Immature natural killer cell (primary cell): ENCODE results near the gene ADK. TPM values are rescaled to one million over a fixed set of nuclear protein-coding genes. Genes with fewer than 3 reads are reported as not detected.

Source experiments
- DNase-seq, 3 donors: peaks; one replicate each; pipeline ENCODE4 v3.0.0; 2022; ENCODE audit warnings: mixed read lengths in 1 of 3
- H3K27ac Mint-ChIP-seq, 6 donors: one replicate each; pipeline ENCODE4 v1.8.0; 2020; ENCODE audit warnings: mixed read lengths in 6 of 6, mild to moderate bottlenecking in 5 of 6, inconsistent platforms in 4 of 6, moderate library complexity in 3 of 6
- H3K27me3 Mint-ChIP-seq, 3 donors: one replicate each; pipeline ENCODE4 v1.8.0; 2020 to 2021; ENCODE audit warnings: low read depth in 3 of 3, mild to moderate bottlenecking in 3 of 3, mixed read lengths in 3 of 3, moderate library complexity in 3 of 3, inconsistent platforms in 1 of 3
- H3K36me3 Mint-ChIP-seq, 3 donors: one replicate each; pipeline ENCODE4 v1.8.0; 2020; ENCODE audit warnings: mixed read lengths in 3 of 3, inconsistent platforms in 2 of 3, mild to moderate bottlenecking in 2 of 3
- H3K4me1 Mint-ChIP-seq, 2 donors: one replicate each; pipeline ENCODE4 v1.8.0; 2020; ENCODE audit warnings: inconsistent platforms in 2 of 2, mild to moderate bottlenecking in 2 of 2, mixed read lengths in 2 of 2, moderate library complexity in 1 of 2
- H3K4me3 Mint-ChIP-seq, 5 donors: one replicate each; pipeline ENCODE4 v1.8.0; 2020; ENCODE audit warnings: mild to moderate bottlenecking in 5 of 5, mixed read lengths in 5 of 5, inconsistent platforms in 3 of 5, moderate library complexity in 3 of 5
- H3K9me3 Mint-ChIP-seq, 6 donors: one replicate each; pipeline ENCODE4 v1.8.0; 2020; ENCODE audit warnings: mild to moderate bottlenecking in 6 of 6, mixed read lengths in 6 of 6, inconsistent platforms in 4 of 6, moderate library complexity in 3 of 6
- polyA plus RNA-seq, 3 donors: library from polyadenylated mRNA; unstranded; fragments of 300-500 nt; fragmentation: Illumina TruSeq; gene quantifications; one replicate each; pipeline ENCODE4 v1.2.3, GENCODE V29; 2021

The ADK gene
- polyA plus RNA-seq, 3 donors from 2014 or later = 26.9 to 36.7 (median 28.4) TPM

DNA sequence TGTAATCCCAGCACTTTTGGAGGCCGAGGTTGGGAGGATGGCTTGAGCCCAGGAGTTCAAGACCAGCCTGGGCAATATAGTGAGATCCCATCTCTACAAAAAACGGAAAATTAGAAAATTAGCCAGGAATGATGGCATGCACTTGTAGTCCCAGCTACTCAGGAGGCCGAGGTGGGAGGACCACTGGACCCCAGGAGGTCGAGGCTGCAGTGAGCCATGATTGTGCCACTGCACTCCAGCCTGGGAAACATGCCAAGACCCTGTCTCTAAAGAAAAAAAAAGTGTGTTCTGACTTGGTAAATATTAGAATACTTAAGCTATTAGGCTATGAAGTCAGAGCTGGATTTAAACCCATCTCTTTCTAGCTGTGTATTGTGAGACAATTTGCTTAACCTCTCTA lies 594.4 kb downstream of the ADK start:
- Mint-ChIP-seq H3K36me3 (peaks cover 0 to 3% (median 0%) of the 10 kb centered on the region in 3 donors), H3K4me3 (no peak overlapping the region), H3K4me1 (peaks cover 2 to 16% of the 10 kb centered on the region in 2 donors), H3K9me3 (no peaks in the 10 kb centered on the region), H3K27me3 (no peaks in the 10 kb centered on the region), H3K27ac (no peak overlapping the region)
- DNase-seq = no peak

DNA sequence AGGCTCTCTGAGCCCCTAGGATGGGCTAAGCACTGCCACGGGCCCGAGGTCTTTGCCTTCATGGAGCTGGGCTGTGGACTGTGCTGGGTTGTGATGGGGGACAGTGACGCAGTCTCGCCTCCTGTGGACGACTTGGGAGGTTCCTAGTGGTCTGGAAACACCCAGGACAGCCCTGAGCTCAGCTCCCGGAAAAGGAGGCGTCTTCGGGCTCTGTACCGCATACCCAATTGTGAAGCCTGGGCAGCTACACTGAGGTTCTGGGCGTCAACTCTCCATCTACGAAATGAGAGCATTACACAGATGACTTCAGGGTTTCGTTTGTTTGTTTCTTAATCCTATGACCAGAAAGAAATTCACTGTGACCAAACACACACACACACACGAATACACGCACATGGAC lies 595.8 kb downstream of the ADK start:
- Mint-ChIP-seq H3K4me1 (peaks cover 0 to 13% of the 10 kb centered on the region in 2 donors), H3K9me3 (no peaks in the 10 kb centered on the region), H3K27ac (no peak overlapping the region), H3K4me3 (no peak overlapping the region), H3K27me3 (no peaks in the 10 kb centered on the region), H3K36me3 (peaks cover 0 to 3% (median 0%) of the 10 kb centered on the region in 3 donors)
- DNase-seq = no peak

DNA sequence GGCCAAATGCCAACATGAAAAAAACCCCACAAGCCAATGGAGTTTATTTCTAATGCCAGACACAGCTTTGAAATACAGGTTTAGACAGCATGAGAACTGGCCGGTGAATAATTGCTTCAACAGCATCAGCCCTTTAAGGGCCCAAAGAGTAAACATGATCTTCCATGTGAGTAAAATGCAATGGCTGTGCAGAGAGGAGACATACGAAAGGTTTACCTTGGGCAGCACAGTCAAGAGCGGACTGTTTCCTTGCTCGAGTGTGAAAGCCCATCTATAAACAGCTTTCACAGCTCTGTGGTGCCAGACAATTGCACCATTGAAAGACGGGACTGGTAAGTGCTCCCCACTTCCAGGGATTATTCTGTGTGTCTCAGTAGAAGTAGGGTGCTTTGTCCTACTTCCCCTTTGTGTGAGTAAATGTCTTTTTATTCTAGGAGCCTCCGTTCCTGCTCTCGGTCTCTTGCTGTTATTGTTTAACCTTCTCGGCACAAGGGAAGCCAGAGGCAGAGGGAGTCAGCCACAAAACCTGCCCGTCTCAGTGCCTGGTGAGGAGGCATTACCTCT lies 597.5 kb downstream of the ADK start:
- Mint-ChIP-seq H3K4me1 (peaks cover 0 to 13% of the 10 kb centered on the region in 2 donors), H3K9me3 (no peaks in the 10 kb centered on the region), H3K27me3 (no peaks in the 10 kb centered on the region), H3K4me3 (no peak overlapping the region), H3K36me3 (peaks cover 0 to 3% (median 0%) of the 10 kb centered on the region in 3 donors), H3K27ac (no peak overlapping the region)
- DNase-seq = no peak

DNA sequence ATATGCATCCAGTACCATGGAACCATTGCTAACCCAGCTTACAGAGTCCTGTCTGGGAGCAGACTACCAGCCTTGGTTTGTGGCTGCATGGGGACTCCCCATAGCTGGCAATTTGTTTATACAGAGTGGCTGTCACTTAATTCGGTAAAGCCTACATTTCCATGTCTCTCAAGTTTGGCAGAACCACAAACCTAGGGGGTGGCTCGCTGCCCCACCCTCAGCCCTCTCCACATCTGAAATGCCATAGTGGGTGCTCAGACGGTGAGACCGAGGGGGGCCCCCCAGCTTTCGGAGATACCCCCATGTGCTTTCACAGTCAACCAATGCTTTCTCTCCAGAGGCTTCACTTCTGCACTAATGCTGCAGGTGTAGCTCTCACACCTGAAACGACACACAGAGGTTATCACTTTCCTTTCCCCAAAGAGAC lies 599.8 kb downstream of the ADK start:
- Mint-ChIP-seq H3K27me3 (no peaks in the 10 kb centered on the region), H3K9me3 (no peaks in the 10 kb centered on the region), H3K4me1 (peaks cover 0 to 13% of the 10 kb centered on the region in 2 donors), H3K27ac (peak overlapping the region in 1 of 6 donors; percentile 15), H3K36me3 (no peaks in the 10 kb centered on the region), H3K4me3 (peak overlapping the region in 1 of 5 donors; percentile 17)
- DNase-seq = peak in 2 of 3 donors; percentile 29 to 40

DNA sequence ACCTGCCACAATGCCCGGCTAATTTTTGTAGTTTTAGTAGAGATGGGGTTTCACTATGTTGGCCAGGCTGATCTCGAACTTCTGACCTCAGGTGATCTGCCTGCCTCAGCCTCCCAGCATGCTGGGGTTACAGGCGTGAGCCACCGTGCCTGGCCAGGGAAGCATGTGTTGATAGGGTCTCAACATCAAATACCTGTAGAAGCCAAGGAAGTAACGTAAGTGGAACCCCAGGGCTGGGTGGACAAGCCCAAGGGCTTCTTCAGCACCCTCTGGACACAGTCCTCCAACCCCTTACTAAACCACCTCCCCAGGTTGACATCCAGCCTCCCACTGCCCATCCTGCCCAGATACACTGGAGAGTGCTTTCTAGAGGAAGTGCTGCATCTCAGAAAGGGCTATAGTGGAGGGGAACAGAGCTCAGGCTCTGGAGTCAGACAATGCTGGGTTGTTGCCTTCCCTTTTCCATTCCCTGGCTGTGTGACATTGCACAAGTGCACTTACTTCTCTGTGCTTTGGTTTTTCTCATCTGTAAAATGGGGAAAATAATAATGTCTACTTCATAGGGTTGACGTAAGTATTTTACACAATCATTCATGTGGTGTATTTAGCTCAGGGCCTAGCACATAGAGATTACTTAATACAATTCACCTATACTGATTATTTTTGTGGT lies 601.5 kb downstream of the ADK start:
- no peaks in the 10 kb centered on the region for H3K27me3 Mint-ChIP-seq
- H3K27ac Mint-ChIP-seq = no peak overlapping the region
- H3K4me1 Mint-ChIP-seq = peaks cover 0 to 13% of the 10 kb centered on the region in 2 donors
- no peaks in the 10 kb centered on the region for H3K9me3 Mint-ChIP-seq
- no peak for DNase-seq
- no peak overlapping the region for H3K4me3 Mint-ChIP-seq
- no peaks in the 10 kb centered on the region for H3K36me3 Mint-ChIP-seq

DNA sequence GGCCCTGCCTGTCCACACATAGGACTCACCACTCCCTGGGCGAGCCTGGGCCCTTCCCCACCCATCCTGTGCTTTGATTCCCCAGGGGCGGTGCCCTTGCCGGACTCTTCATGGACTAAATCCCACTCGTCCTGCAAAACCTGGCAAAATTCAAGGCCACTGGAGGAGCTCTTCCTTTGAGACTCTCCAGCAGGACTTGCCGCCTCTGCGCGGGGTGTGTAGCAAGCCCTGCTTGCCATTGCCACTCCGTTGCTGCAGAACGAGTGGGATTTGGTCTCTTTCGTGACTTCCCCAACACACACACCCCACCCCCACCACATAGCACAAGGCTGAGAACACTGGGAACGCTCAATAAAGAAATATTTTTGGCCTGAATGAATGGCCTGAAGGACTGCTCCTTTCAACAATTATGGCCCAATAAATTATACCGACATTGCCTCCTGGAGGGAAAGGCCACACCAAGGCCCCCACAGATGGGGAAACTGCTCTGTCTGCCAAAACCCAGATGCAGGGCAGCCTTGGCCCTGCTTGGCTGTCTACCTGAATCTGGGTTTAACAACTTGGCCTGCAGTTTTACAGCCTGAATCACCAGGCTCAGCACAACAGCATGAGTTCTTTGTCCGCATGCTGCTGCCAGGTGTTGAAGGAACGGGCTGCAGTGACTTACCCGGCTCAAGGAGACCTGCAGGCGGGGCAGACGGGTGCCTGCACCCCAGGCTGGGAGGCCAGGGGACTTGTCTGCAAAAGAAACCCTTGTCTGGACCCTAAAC lies 602.6 kb downstream of the ADK start:
- peaks cover 0 to 8% of the 10 kb centered on the region in 2 donors for H3K4me1 Mint-ChIP-seq
- H3K27me3 Mint-ChIP-seq = peaks cover 0 to 2% (median 0%) of the 10 kb centered on the region in 3 donors
- H3K36me3 Mint-ChIP-seq = no peaks in the 10 kb centered on the region
- DNase-seq = no peak
- peak overlapping the region in 1 of 6 donors; percentile 28 for H3K27ac Mint-ChIP-seq
- no peak overlapping the region for H3K4me3 Mint-ChIP-seq
- no peaks in the 10 kb centered on the region for H3K9me3 Mint-ChIP-seq

DNA sequence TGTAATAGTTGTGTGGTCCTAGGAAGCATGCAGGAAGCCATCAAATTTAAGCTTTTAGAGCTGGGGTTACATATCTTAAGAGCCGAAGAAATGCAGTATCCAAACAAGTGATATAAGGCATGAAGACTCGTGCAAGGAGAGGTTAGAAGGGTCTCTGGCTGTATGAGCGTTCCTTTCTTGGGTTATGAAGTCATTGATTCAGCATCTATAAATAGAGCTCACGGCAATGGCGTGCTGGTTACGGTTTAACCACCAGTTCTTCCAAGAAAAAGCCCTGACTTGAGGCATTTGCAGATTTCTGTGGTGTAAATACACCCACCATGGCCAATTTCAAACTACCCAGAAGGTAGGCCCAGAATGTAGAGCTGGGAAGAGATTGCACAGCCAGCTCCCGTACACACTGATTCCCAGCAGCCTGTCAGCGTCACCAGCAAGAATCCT lies 603.4 kb downstream of the ADK start:
- Mint-ChIP-seq H3K4me1 (peaks cover 0 to 5% of the 10 kb centered on the region in 2 donors), H3K27ac (peak overlapping the region in 1 of 6 donors; percentile 28), H3K4me3 (no peak overlapping the region), H3K27me3 (peaks cover 0 to 2% (median 0%) of the 10 kb centered on the region in 3 donors), H3K9me3 (no peaks in the 10 kb centered on the region), H3K36me3 (no peaks in the 10 kb centered on the region)
- DNase-seq = no peak

DNA sequence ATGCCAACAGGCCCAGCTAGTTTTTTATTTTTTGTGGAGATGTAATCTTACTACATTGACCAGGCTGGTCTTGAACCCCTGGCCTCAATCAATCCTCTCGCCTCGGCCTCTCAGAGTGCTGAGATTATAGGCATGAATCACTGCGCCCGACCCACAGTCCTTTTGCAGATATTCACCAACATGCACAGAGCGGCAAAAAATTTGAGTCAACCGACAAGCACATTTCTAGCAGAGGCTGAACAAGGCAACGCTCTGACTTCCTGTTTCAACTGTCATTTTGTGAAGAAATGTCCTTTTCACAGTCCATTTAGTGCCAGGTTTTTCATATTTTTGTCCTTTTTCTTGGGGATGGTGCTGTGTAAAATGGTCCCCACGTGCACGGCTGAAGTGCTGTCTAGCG lies 604.3 kb downstream of the ADK start:
- Mint-ChIP-seq H3K4me1 (peaks cover 0 to 5% of the 10 kb centered on the region in 2 donors), H3K27me3 (peaks cover 0 to 2% (median 0%) of the 10 kb centered on the region in 3 donors), H3K4me3 (no peak overlapping the region), H3K36me3 (no peaks in the 10 kb centered on the region), H3K9me3 (no peaks in the 10 kb centered on the region), H3K27ac (no peak overlapping the region)
- DNase-seq = no peak

Other genes starting within 250 kb of the ADK start
- under 1 TPM in 1 of 3 donors, not detected in 2; 0.08 TPM for gene PLAU, start 240.1 kb upstream of the ADK start, polyA plus RNA-seq
- 10 to 100 TPM; 38.6 to 95.0 (median 55.9) TPM for gene VCL, start 153.1 kb upstream of the ADK start, polyA plus RNA-seq
- gene AP3M1, start 393 bp upstream of the ADK start, polyA plus RNA-seq = 10 to 100 TPM; 22.1 to 44.3 (median 39.8) TPM